Stomach smooth muscle (tissue), 2 donors: ENCODE results near the gene ZNF805.
A peak's percentile ranks its signal among the peaks of the same experiment; 100 is the strongest.

Experiments
- H3K27ac ChIP-seq: one replicate; pipeline ENCODE4 v1.7.0; 2013; ENCODE audit warnings: mild to moderate bottlenecking, low read length, inconsistent platforms
- H3K27me3 ChIP-seq, 2 donors: one replicate each; pipeline ENCODE4 v1.7.0; 2013; ENCODE audit warnings: low read length in 2 of 2; ENCODE audit not compliant: insufficient read depth in 2 of 2, control insufficient read depth in 1 of 2
- H3K36me3 ChIP-seq, 2 donors: one replicate each; pipeline ENCODE4 v1.7.0; 2013; ENCODE audit warnings: low read length in 2 of 2; ENCODE audit not compliant: control insufficient read depth in 2 of 2, insufficient read depth in 2 of 2
- H3K4me1 ChIP-seq: one replicate; pipeline ENCODE4 v1.7.0; 2013; ENCODE audit warnings: low read length; ENCODE audit not compliant: control insufficient read depth, insufficient read depth
- H3K4me3 ChIP-seq, 2 donors: one replicate each; pipeline ENCODE4 v1.7.0; 2013; ENCODE audit warnings: low read length in 2 of 2
- H3K9ac ChIP-seq, 2 donors: one replicate each; pipeline ENCODE4 v1.7.0; 2013; ENCODE audit warnings: low read length in 2 of 2, mild to moderate bottlenecking in 1 of 2
- H3K9me3 ChIP-seq, 2 donors: one replicate each; pipeline ENCODE4 v1.7.0; 2013; ENCODE audit warnings: low read length in 2 of 2; ENCODE audit not compliant: control insufficient read depth in 2 of 2
- donor health status: healthy.
- donor health status: Pancreatic carcinoma.

ZNF805 gene

GRCh38 chr19:57282011-57282643 is 41.7 kb downstream of the ZNF805 start:
- Histone ChIP-seq H3K9me3 (no peaks in the 10 kb centered on the region), H3K4me3 (peak overlapping the region; percentile 93 to 98), H3K4me1 (peaks cover 34% of the 10 kb centered on the region), H3K36me3 (peaks cover 21 to 29% of the 10 kb centered on the region in 2 donors), H3K27me3 (no peaks in the 10 kb centered on the region), H3K9ac (no peak overlapping the region), H3K27ac (no peak overlapping the region)

GRCh38 chr19:57288373-57288772 is 47.9 kb downstream of the ZNF805 start:
- H3K36me3 ChIP-seq, result peaks cover 69 to 72% of the 10 kb centered on the region in 2 donors
- H3K4me3 ChIP-seq, result no peak overlapping the region
- no peaks in the 10 kb centered on the region for H3K27me3 ChIP-seq
- H3K9me3 ChIP-seq, result peaks cover 8 to 15% of the 10 kb centered on the region in 2 donors
- no peak overlapping the region for H3K9ac ChIP-seq
- H3K27ac ChIP-seq, result no peak overlapping the region
- H3K4me1 ChIP-seq, result peaks cover 2% of the 10 kb centered on the region

- peaks cover 8 to 15% of the 10 kb centered on the region in 2 donors for H3K9me3 ChIP-seq
- H3K27me3 ChIP-seq, result no peaks in the 10 kb centered on the region
- H3K27ac ChIP-seq, result no peak overlapping the region
- no peaks in the 10 kb centered on the region for H3K4me1 ChIP-seq
- H3K4me3 ChIP-seq, result peak overlapping the region in 1 of 2 donors; percentile 22
- peaks cover 59 to 74% of the 10 kb centered on the region in 2 donors for H3K36me3 ChIP-seq
- no peak overlapping the region for H3K9ac ChIP-seq
These were observed 50.5 kb downstream of the ZNF805 start for GRCh38 chr19:57290970-57291369.

- H3K36me3 ChIP-seq, result peaks cover 50 to 71% of the 10 kb centered on the region in 2 donors
- no peak overlapping the region for H3K9ac ChIP-seq
- H3K27ac ChIP-seq, result no peak overlapping the region
- no peaks in the 10 kb centered on the region for H3K4me1 ChIP-seq
- H3K9me3 ChIP-seq, result peaks cover 8 to 15% of the 10 kb centered on the region in 2 donors
- no peak overlapping the region for H3K4me3 ChIP-seq
- no peaks in the 10 kb centered on the region for H3K27me3 ChIP-seq
These were observed 52.1 kb downstream of the ZNF805 start for GRCh38 chr19:57292547-57292946.

GRCh38 chr19:57293719-57294118 is 53.3 kb downstream of the ZNF805 start:
- Histone ChIP-seq H3K27me3 (no peaks in the 10 kb centered on the region), H3K9me3 (peaks cover 8 to 15% of the 10 kb centered on the region in 2 donors), H3K4me3 (no peak overlapping the region), H3K36me3 (peaks cover 39 to 61% of the 10 kb centered on the region in 2 donors), H3K9ac (no peak overlapping the region), H3K4me1 (no peaks in the 10 kb centered on the region), H3K27ac (no peak overlapping the region)

- Histone ChIP-seq H3K36me3 (peaks cover 13 to 15% of the 10 kb centered on the region in 2 donors), H3K27me3 (no peaks in the 10 kb centered on the region), H3K4me1 (peaks cover 3% of the 10 kb centered on the region), H3K9me3 (no peaks in the 10 kb centered on the region), H3K9ac (no peak overlapping the region), H3K4me3 (no peak overlapping the region), H3K27ac (no peak overlapping the region)
These were observed 61.6 kb downstream of the ZNF805 start for GRCh38 chr19:57302020-57302465.

GRCh38 chr19:57302727-57303401 is 62.4 kb downstream of the ZNF805 start:
- Histone ChIP-seq H3K27me3 (no peaks in the 10 kb centered on the region), H3K4me3 (no peak overlapping the region)

More at GRCh38 chr19:57302727-57303401, 62.4 kb downstream of the ZNF805 start:
- H3K9ac ChIP-seq, result no peak overlapping the region
- no peak overlapping the region for H3K27ac ChIP-seq
- H3K36me3 ChIP-seq, result peaks cover 13 to 15% of the 10 kb centered on the region in 2 donors
- peaks cover 3% of the 10 kb centered on the region for H3K4me1 ChIP-seq
- no peaks in the 10 kb centered on the region for H3K9me3 ChIP-seq
